Thyroid gland (tissue), 4 donors: Measurements from ENCODE around the gene AOAH.

Experiments
- POLR2A ChIP-seq, 2 donors: fragments of 450-650 bp; IDR thresholded peaks; one replicate each; pipeline ENCODE4 v1.6.1; 2017; ENCODE audit warnings: antibody characterized with exemption in 2 of 2, mild to moderate bottlenecking in 2 of 2, moderate library complexity in 1 of 2
- TF ChIP-seq, protein P1 (sequence below), 6 experiments: fragments of 200-600 bp in 3 of 6; fragments of 450-650 bp in 3 of 6; sonication (generic) in 3 of 6; IDR thresholded peaks; one replicate each; pipeline ENCODE4 v1.5.1; 2016 to 2019; ENCODE audit warnings: antibody characterized with exemption in 6 of 6, mild to moderate bottlenecking in 2 of 6, inconsistent platforms in 1 of 6, moderate library complexity in 1 of 6

DNA sequence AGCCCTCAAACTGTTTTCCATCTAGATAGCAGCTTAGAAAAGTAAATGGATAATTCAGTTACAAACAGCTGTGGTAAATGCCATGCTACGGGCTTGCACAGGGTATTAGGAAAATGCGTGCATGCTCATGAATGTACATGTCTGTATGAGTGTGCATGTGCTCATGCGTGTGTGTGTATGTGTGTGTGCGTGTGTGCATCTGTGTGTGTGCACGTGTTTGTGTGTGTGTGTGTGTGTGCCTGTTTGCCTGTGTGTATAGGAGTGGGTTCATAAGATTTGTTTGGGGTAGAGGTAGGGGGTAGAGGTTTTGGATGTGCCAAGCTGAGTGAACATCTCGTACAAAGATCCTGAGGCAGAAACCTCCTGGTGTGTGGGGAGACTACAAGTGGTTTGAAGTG lies 52.9 kb downstream of the AOAH start:
- TF ChIP-seq, protein P1, sequence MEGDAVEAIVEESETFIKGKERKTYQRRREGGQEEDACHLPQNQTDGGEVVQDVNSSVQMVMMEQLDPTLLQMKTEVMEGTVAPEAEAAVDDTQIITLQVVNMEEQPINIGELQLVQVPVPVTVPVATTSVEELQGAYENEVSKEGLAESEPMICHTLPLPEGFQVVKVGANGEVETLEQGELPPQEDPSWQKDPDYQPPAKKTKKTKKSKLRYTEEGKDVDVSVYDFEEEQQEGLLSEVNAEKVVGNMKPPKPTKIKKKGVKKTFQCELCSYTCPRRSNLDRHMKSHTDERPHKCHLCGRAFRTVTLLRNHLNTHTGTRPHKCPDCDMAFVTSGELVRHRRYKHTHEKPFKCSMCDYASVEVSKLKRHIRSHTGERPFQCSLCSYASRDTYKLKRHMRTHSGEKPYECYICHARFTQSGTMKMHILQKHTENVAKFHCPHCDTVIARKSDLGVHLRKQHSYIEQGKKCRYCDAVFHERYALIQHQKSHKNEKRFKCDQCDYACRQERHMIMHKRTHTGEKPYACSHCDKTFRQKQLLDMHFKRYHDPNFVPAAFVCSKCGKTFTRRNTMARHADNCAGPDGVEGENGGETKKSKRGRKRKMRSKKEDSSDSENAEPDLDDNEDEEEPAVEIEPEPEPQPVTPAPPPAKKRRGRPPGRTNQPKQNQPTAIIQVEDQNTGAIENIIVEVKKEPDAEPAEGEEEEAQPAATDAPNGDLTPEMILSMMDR (IDR thresholded peaks at IDR 0.05): no peak
- TF ChIP-seq POLR2A (IDR thresholded peaks at IDR 0.05): no peak
